Spleen (tissue), 11 donors: ENCODE measurements around the gene MIDN. TPM values are rescaled to one million over a fixed set of nuclear protein-coding genes. Genes with fewer than 3 reads are reported as not detected.

Experiments
- DNase-seq: peaks from one replicate; pipeline ENCODE4 v3.0.0-alpha.2; 2020
- H3K27ac ChIP-seq, 8 donors: fragments of 200-600 bp; sonication (generic) in 7 of 8; 1 replicate in 4 of 8; 2 replicates in 4 of 8; pipeline versions ENCODE4 v1.5.0 to v1.8.0; 2016 to 2021; ENCODE audit warnings: inconsistent platforms in 4 of 8, mild to moderate bottlenecking in 4 of 8, moderate library complexity in 1 of 8
- H3K27me3 ChIP-seq, 7 donors: fragments of 200-600 bp; sonication (generic) in 6 of 7; replicated peaks in 1 of 7; 1 replicate in 4 of 7; 2 replicates in 3 of 7; pipeline versions ENCODE4 v1.5.0 to v1.8.0; 2016 to 2021; ENCODE audit warnings: inconsistent platforms in 3 of 7, mild to moderate bottlenecking in 1 of 7
- H3K36me3 ChIP-seq, 6 donors: fragments of 200-600 bp; sonication (generic) in 5 of 6; 1 replicate in 4 of 6; 2 replicates in 2 of 6; pipeline versions ENCODE4 v1.5.0 to v1.8.0; 2016 to 2021; ENCODE audit warnings: inconsistent platforms in 2 of 6
- H3K4me1 ChIP-seq, 6 donors: fragments of 200-600 bp; sonication (generic) in 5 of 6; 1 replicate in 3 of 6; 2 replicates in 3 of 6; pipeline versions ENCODE4 v1.5.0 to v1.8.0; 2016 to 2021; ENCODE audit warnings: inconsistent platforms in 3 of 6
- H3K4me3 ChIP-seq, 8 donors: fragments of 200-600 bp; sonication (generic) in 7 of 8; 1 replicate in 4 of 8; 2 replicates in 4 of 8; pipeline versions ENCODE4 v1.5.0 to v1.8.0; 2016 to 2021; ENCODE audit warnings: inconsistent platforms in 4 of 8, mild to moderate bottlenecking in 4 of 8, moderate library complexity in 2 of 8
- H3K9me3 ChIP-seq, 8 donors: fragments of 200-600 bp; sonication (generic) in 7 of 8; 1 replicate in 4 of 8; 2 replicates in 4 of 8; pipeline versions ENCODE4 v1.5.0 to v1.8.0; 2016 to 2021; ENCODE audit warnings: inconsistent platforms in 4 of 8
- POLR2A ChIP-seq, 3 donors: fragments of 450-650 bp; IDR thresholded peaks; one replicate each; pipeline ENCODE4 v1.5.1; 2017; ENCODE audit warnings: antibody characterized with exemption in 3 of 3, mild to moderate bottlenecking in 1 of 3
- POLR2AphosphoS5 ChIP-seq, 3 donors: sonication (generic); formaldehyde crosslinking; IDR thresholded peaks; one replicate each; pipeline ENCODE4 v1.5.1; 2017; ENCODE audit warnings: antibody characterized with exemption in 3 of 3
- WGBS, 5 donors: extraction: QIAGEN DNeasy Blood & Tissue Kit in 3 of 5; methylation state at CpG; one replicate each; pipeline versions ENCODE4 v1.1.5 to v1.1.7; 2013 to 2018; 5-methylcytosine and 5-hydroxymethylcytosine counted together
- intact Hi-C: fragments of 100-400 bp; cut with DNase I; formaldehyde crosslinking; loops from one replicate; pipeline ENCODE4 v1.15.0; 2023; ENCODE audit warnings: low total_unique reads
- polyA plus RNA-seq, 3 donors: library from polyadenylated mRNA; stranded (reverse); fragments of 200-250 nt; gene quantifications; one replicate each; pipeline ENCODE4 v1.2.1, GENCODE V29; 2013
- total RNA-seq, 7 donors: library from RNA; depleted of rRNA in 3 of 7; stranded (reverse); fragments of >200 nt in 3 of 7; fragmentation: NEBNext Ultra II Directional in 4 of 7; extraction: Animal tissue kit (Norgen Biotek cat#: 25700) in 4 of 7; gene quantifications; one replicate each; pipeline versions ENCODE4 v1.1.0 to v1.2.1, GENCODE V29; 2016 to 2021
- TF ChIP-seq, protein P1 (sequence below), 11 experiments: fragments of 200-600 bp in 7 of 11; fragments of 450-650 bp in 4 of 11; sonication (generic) in 4 of 11; IDR thresholded peaks in 8 of 11; conservative IDR thresholded peaks in 3 of 11; 1 replicate in 7 of 11; 2 replicates in 4 of 11; pipeline versions ENCODE4 v1.4.0 to v1.8.0; 2016 to 2021; ENCODE audit warnings: antibody characterized with exemption in 11 of 11, inconsistent platforms in 4 of 11, mild to moderate bottlenecking in 1 of 11
- donor health status: healthy with polysubstance abuse.
- donor health status: DM: no; HTN: no; CAD: no; lungs with moderate emphysema.
- donor health status: DM: no; HTN: no; CAD: no.
- donor health status: Bipolar disorder and iron deficiency.
- donor health status: healthy.
- donor health status: DM: no; HTN: no; CAD: no.
- donor health status: DM: yes; HTN: yes; CAD: no.

The MIDN gene
- total and polyA plus RNA-seq, 10 donors = 16.5 to 223 (median 86.7) TPM

DNA sequence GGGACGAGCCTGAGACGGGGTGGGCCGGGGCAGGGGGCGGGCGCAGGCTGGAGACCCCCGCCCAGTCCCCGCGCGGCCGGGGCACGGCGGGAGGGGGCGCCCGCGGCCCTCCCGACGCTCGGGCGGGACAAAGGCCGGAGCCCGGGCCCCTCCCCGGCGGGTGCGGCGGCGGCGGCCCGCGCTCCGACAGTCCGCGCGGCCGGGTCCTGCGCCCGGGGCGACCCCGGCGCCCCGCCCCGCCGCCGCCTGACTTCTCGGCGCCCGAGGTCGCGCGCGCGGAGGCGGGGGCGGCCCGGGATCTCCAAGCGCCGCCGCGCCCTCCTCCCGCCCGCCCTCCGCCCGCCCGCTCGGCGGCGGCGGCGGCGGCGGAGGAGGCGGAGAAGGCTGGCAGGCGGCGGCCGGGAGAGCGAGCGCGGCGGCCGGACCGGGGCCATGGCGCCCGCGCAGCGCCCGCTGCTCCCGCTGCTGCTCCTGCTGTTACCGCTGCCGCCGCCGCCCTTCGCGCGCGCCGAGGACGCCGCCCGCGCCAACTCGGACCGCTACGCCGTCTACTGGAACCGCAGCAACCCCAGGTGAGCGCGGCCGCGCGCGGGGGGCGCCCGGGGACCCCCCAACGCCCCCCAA is 37.5 kb downstream of the MIDN start, which contains the start of gene EFNA2:
EFNA2 (plus strand) TSS at position 137 of the 624 bp plus-strand sequence; CDS start at position 433, 296 bp downstream.
- 0 to 2% (median 0%) methylated on average over 5 to 112 of the region's 113 CpGs for WGBS, 5 donors
- intact Hi-C loops = loop anchor here (10.0 kb wide), 1 partner anchor 89 kb away; no protein-coding TSS in a partner anchor
- no peaks in the 10 kb centered on the region for H3K36me3 ChIP-seq
- H3K4me3 ChIP-seq = peak within 1 kb of the TSS in 1 of 8 donors; percentile 58
- TF ChIP-seq, protein P1, sequence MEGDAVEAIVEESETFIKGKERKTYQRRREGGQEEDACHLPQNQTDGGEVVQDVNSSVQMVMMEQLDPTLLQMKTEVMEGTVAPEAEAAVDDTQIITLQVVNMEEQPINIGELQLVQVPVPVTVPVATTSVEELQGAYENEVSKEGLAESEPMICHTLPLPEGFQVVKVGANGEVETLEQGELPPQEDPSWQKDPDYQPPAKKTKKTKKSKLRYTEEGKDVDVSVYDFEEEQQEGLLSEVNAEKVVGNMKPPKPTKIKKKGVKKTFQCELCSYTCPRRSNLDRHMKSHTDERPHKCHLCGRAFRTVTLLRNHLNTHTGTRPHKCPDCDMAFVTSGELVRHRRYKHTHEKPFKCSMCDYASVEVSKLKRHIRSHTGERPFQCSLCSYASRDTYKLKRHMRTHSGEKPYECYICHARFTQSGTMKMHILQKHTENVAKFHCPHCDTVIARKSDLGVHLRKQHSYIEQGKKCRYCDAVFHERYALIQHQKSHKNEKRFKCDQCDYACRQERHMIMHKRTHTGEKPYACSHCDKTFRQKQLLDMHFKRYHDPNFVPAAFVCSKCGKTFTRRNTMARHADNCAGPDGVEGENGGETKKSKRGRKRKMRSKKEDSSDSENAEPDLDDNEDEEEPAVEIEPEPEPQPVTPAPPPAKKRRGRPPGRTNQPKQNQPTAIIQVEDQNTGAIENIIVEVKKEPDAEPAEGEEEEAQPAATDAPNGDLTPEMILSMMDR (IDR thresholded peaks at IDR 0.05 in 8 of 11, conservative IDR thresholded peaks at IDR 0.05 in 3 of 11) = no peak
- TF ChIP-seq POLR2AphosphoS5 (IDR thresholded peaks at IDR 0.05) = no peak
- TF ChIP-seq POLR2A (IDR thresholded peaks at IDR 0.05) = no peak
- H3K27ac ChIP-seq = no peak within 1 kb of the TSS
- H3K27me3 ChIP-seq = peaks cover 4 to 81% (median 75%) of the 10 kb centered on the region in 7 donors
- DNase-seq = no peak
- H3K9me3 ChIP-seq = no peaks in the 10 kb centered on the region
- H3K4me1 ChIP-seq = peaks cover 0 to 41% (median 27%) of the 10 kb centered on the region in 6 donors

DNA sequence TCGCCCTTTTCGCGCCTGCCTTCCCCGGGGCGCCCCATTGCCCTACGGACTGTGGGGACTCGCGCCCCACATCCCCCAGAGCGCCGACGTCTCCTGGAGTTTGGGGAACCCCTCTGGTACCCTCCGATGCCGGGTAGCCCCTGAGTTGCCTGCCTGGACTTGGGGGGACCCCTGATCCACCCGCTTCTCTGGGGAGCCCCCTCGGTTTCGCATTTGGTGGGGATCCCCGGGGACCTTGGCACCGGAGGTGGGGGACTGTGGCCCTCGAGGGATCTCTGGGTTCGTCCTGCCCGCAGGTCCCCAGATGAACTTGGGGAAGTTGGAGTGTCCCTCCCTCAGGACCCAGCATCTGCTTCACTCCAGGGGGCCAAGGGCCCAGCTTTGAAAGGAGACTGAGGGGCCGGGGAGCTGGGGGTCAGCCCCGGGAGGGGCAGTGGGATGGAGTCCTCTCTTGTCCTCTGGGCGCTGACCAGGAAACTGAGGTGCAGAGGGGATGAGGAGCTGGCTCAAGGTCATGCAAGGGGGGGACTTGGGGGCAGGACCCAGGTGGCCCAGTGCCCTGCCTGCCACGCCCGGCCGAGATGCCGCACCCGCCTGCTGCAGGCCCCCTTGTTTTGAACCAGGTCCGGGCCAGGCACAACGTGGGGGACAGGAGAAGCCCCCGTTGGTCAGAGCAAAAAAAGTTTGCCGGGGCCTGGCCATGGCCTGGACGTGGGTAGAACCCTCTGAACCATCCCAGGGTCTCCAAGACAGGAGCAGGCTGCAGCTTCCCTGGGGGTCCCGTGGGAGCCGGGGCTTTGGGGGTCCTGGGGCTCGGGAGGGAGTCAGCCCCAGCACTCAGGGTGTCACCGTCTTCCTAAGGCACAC is 38.3 kb downstream of the MIDN start:
- Histone ChIP-seq H3K27me3 (peaks cover 4 to 90% (median 84%) of the 10 kb centered on the region in 7 donors), H3K9me3 (no peaks in the 10 kb centered on the region), H3K4me1 (peaks cover 0 to 49% (median 30%) of the 10 kb centered on the region in 6 donors), H3K4me3 (peak overlapping the region in 1 of 8 donors; percentile 58), H3K36me3 (no peaks in the 10 kb centered on the region), H3K27ac (no peak overlapping the region)
- intact Hi-C loops = loop anchor here (10.0 kb wide), 1 partner anchor 88 kb away; no protein-coding TSS in a partner anchor
- DNase-seq = no peak
- WGBS, 5 donors = 33 to 49% (median 37%) methylated on average over 22 to 38 of the region's 38 CpGs
- no peak for TF ChIP-seq POLR2AphosphoS5 (IDR thresholded peaks at IDR 0.05)
- TF ChIP-seq, protein P1 (IDR thresholded peaks at IDR 0.05 in 8 of 11, conservative IDR thresholded peaks at IDR 0.05 in 3 of 11) = no peak
- TF ChIP-seq POLR2A (IDR thresholded peaks at IDR 0.05) = no peak

DNA sequence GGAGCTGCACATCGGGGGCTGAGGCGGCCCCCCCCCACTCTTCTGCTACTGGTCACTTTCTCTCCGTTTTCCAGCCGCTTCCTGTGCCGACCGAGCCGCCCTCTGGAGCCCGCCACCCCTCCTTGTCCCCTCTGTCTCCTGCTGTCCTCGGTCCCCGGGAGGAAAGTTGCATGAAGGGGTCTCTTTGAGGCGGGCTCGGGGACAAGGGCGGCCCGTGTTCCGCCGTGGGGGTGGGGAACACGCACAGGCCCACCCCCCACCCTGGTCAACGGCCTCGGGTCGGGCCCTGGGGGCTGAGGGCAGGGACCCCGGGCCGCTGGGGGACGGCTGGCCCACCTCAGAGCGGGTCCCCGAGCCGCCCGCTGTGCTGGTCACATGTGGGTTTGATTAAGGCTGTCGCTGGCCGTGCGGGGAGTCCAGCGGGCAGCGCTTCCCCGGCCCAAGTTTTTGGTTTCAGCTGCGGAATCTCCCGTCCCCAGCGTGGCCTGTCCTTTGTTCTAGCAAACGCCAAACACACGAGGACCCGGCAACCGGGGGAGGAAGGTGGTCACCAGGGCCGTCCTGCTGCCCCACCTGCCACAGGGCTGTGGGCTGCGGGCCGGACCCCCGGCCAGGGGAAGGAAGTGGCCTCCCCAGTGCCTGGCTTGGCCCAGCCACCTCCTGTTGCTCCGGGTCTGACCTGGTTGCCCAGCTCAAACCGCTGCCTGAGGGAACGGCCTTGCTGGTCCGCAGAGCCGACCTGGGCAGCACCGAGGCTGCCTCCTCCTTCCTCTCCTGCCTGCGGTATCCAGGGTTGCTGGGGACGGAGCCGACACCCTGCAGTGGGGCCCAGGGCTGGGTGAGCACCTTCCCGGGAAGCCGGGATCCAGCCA is 39.2 kb downstream of the MIDN start:
- intact Hi-C loops = loop anchor here (10.0 kb wide), 1 partner anchor 87 kb away; no protein-coding TSS in a partner anchor
- WGBS, 5 donors = 19 to 35% (median 22%) methylated on average over 20 to 55 of the region's 55 CpGs
- H3K27ac ChIP-seq = no peak overlapping the region
- no peak for TF ChIP-seq POLR2AphosphoS5 (IDR thresholded peaks at IDR 0.05)
- TF ChIP-seq, protein P1 (IDR thresholded peaks at IDR 0.05 in 8 of 11, conservative IDR thresholded peaks at IDR 0.05 in 3 of 11) = no peak
- no peak for TF ChIP-seq POLR2A (IDR thresholded peaks at IDR 0.05)
- peaks cover 4 to 98% (median 91%) of the 10 kb centered on the region in 7 donors for H3K27me3 ChIP-seq
- no peaks in the 10 kb centered on the region for H3K36me3 ChIP-seq
- no peak for DNase-seq
- no peaks in the 10 kb centered on the region for H3K9me3 ChIP-seq
- no peak overlapping the region for H3K4me3 ChIP-seq
- H3K4me1 ChIP-seq = peaks cover 0 to 57% (median 30%) of the 10 kb centered on the region in 6 donors
